Prostate gland (tissue), 2 donors: ENCODE results near the gene PFDN1. TPM values are rescaled to one million over a fixed set of nuclear protein-coding genes. Genes with fewer than 3 reads are reported as not detected.

ENCODE experiments used
- DNase-seq: peaks from one replicate; pipeline ENCODE4 v3.0.0-alpha.2; 2019; ENCODE audit warnings: low spot score
- H3K27ac ChIP-seq, 2 donors: fragments of 200-600 bp; sonication (generic); 2 replicates each; pipeline ENCODE4 v1.5.1; 2017 to 2019
- H3K27me3 ChIP-seq: fragments of 200-600 bp; sonication (generic); replicated peaks from 2 replicates; pipeline ENCODE4 v1.5.1; 2019; ENCODE audit not compliant: insufficient read depth
- H3K36me3 ChIP-seq, 2 donors: fragments of 200-600 bp; sonication (generic); 1 replicate in 1 of 2; 2 replicates in 1 of 2; pipeline versions ENCODE4 v1.5.1 to v1.8.1; 2017 to 2019
- H3K4me1 ChIP-seq: fragments of 200-600 bp; sonication (generic); replicated peaks from 2 replicates; pipeline ENCODE4 v1.5.1; 2019
- H3K4me3 ChIP-seq, 2 donors: fragments of 200-600 bp; sonication (generic); 2 replicates each; pipeline ENCODE4 v1.5.1; 2017 to 2019
- H3K9me3 ChIP-seq: fragments of 200-600 bp; sonication (generic); 2 replicates; pipeline ENCODE4 v1.5.1; 2017
- POLR2A ChIP-seq: fragments of 450-650 bp; IDR thresholded peaks from one replicate; pipeline ENCODE4 v1.6.1; 2016; ENCODE audit warnings: antibody characterized with exemption, mild to moderate bottlenecking
- POLR2AphosphoS5 ChIP-seq: sonication (generic); formaldehyde crosslinking; IDR thresholded peaks from one replicate; pipeline ENCODE4 v1.6.1; 2017; ENCODE audit warnings: antibody characterized with exemption
- WGBS: methylation state at CpG from one replicate; pipeline ENCODE4 v1.1.5; 2018; 5-methylcytosine and 5-hydroxymethylcytosine counted together
- intact Hi-C: fragments of 100-400 bp; cut with DNase I; formaldehyde crosslinking; loops from one replicate; pipeline ENCODE4 v1.14.2; 2022
- total RNA-seq, 2 donors: library from RNA; depleted of rRNA; stranded (reverse); fragments of >200 nt; gene quantifications; one replicate each; pipeline ENCODE4 v1.1.0, GENCODE V29; 2016
- TF ChIP-seq, protein P1 (sequence below), 4 experiments: fragments of 200-600 bp in 2 of 4; fragments of 450-650 bp in 2 of 4; sonication (generic) in 2 of 4; IDR thresholded peaks; 1 replicate in 3 of 4; 2 replicates in 1 of 4; pipeline ENCODE4 v1.5.1; 2016 to 2019; ENCODE audit warnings: antibody characterized with exemption in 4 of 4, mild to moderate bottlenecking in 2 of 4, moderate library complexity in 2 of 4

Gene PFDN1
- total RNA-seq, 2 donors from 2014 or later: 88.0 to 145 TPM

DNA sequence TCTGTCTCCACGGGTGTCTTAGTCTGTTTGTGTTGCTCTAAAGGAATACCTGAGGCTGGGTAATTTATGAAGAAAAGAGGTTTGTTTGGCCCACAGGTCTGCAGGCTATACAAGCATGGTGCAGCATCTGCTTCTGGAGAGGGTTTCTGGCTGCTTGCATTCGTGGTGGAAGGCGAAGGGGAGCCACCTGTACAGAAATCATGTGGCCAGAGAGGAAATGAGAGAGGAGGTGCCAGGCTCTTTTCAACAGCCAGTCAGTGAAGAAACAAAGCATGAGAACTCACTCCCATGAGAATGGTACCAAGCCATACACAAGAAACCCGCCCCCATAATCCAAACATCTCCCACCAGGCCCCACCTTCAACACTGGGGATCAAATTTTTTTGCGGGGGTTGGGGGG, 53.4 kb downstream of the PFDN1 start:
- H3K9me3 ChIP-seq: no peaks in the 10 kb centered on the region
- H3K36me3 ChIP-seq: no peaks in the 10 kb centered on the region
- no peaks in the 10 kb centered on the region for H3K27me3 ChIP-seq
- H3K4me3 ChIP-seq: no peak overlapping the region
- peaks cover 6% of the 10 kb centered on the region for H3K4me1 ChIP-seq
- TF ChIP-seq, protein P1, sequence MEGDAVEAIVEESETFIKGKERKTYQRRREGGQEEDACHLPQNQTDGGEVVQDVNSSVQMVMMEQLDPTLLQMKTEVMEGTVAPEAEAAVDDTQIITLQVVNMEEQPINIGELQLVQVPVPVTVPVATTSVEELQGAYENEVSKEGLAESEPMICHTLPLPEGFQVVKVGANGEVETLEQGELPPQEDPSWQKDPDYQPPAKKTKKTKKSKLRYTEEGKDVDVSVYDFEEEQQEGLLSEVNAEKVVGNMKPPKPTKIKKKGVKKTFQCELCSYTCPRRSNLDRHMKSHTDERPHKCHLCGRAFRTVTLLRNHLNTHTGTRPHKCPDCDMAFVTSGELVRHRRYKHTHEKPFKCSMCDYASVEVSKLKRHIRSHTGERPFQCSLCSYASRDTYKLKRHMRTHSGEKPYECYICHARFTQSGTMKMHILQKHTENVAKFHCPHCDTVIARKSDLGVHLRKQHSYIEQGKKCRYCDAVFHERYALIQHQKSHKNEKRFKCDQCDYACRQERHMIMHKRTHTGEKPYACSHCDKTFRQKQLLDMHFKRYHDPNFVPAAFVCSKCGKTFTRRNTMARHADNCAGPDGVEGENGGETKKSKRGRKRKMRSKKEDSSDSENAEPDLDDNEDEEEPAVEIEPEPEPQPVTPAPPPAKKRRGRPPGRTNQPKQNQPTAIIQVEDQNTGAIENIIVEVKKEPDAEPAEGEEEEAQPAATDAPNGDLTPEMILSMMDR (IDR thresholded peaks at IDR 0.05): no peak
- TF ChIP-seq POLR2A: no peak
- TF ChIP-seq POLR2AphosphoS5: no peak
- 79% methylated on average over 5 of the region's 5 CpGs for WGBS
- no peak overlapping the region for H3K27ac ChIP-seq
- DNase-seq: no peak
- intact Hi-C loops: no loop called here

DNA sequence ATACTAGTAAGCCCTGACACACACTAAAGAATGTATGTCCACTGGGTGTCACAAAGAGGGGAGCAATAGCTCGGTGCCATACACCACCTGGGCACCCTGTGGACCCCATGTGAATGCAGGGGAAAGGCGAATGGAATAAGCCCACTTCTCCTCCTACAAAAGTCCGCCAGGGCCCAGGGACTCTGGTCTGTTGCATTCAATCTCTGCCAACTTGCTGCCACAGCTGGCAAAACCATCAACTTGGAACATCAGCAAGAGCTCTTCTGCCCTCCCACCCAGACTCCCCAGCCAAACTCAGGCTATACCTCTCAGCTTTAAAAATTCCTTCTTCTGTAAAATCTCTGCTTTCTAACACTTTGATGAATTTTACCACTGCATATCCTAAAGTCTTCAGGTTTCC, 54.5 kb downstream of the PFDN1 start:
- intact Hi-C loops: no loop called here
- TF ChIP-seq POLR2AphosphoS5 (no peak), POLR2A (no peak)
- TF ChIP-seq, protein P1 (IDR thresholded peaks at IDR 0.05): no peak
- Histone ChIP-seq H3K27me3 (no peaks in the 10 kb centered on the region), H3K4me1 (no peaks in the 10 kb centered on the region), H3K4me3 (no peak overlapping the region), H3K9me3 (no peaks in the 10 kb centered on the region), H3K36me3 (no peaks in the 10 kb centered on the region), H3K27ac (no peak overlapping the region)
- no peak for DNase-seq
- WGBS: 66% methylated on average over 3 of the region's 3 CpGs

DNA sequence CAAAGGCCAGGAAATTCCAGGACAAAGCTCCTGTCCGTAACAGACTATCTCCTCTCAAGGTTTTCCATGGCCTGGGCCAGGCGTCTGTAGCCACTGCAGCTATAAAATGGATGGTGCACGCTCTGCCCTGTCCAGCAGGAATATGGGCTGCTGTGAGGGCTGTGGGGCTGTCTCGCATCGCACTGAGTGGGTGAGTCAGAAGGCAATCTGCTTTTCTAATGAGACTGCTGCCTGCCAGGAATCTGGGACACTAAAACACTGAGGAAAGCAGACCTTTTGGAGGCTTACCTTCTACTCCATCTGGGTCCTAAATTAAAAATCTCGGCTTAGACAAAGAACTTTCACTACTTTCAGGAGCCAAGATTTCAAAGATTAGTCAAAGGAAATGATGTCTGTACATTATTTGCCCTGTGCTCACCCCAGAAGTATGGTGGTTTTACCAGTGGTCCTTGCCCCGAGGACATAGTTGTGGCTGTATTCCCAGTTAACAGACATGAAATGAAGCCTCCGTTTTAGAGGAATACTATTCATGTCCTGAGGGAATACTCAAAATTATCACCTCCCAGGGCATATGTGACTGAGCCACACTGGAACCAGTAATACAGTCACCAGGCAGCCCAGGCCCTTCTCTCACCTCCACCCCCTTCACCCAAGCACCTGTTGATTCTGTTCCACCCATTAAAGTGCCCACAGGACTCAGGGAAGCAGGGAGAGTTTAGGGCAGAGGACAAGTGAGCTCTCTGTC, 56.4 kb downstream of the PFDN1 start:
- DNase-seq: no peak
- intact Hi-C loops: no loop called here
- WGBS: 48% methylated on average over 8 of the region's 8 CpGs
- TF ChIP-seq POLR2AphosphoS5: no peak
- TF ChIP-seq, protein P1 (IDR thresholded peaks at IDR 0.05): no peak
- TF ChIP-seq POLR2A: no peak
- Histone ChIP-seq H3K4me1 (peaks cover 3% of the 10 kb centered on the region), H3K27me3 (no peaks in the 10 kb centered on the region), H3K27ac (no peak overlapping the region), H3K4me3 (no peak overlapping the region), H3K9me3 (no peaks in the 10 kb centered on the region), H3K36me3 (no peaks in the 10 kb centered on the region)

DNA sequence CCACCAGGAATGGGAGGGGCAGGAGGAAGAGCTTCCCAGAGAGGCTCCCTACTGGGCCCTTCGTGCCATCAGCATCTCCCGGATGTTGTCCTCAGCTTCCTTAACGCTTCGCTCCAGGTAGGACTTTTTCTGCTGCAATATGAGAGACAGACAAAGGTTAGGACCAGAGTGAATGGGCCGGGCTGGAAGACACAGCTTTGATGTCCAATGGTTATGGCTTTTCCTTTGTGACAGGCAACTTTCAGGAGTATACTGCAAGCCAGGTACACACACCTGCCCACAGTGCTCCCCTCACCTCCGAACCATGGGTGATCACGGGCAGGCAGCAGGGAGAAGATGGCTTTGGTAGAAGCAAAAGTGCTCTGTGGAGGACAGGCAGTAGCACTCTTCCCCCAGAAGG, 57.0 kb downstream of the PFDN1 start:
- Histone ChIP-seq H3K27me3 (no peaks in the 10 kb centered on the region), H3K36me3 (no peaks in the 10 kb centered on the region), H3K4me3 (no peak overlapping the region), H3K9me3 (no peaks in the 10 kb centered on the region), H3K27ac (no peak overlapping the region), H3K4me1 (peaks cover 4% of the 10 kb centered on the region)
- DNase-seq: no peak
- intact Hi-C loops: loop anchor here (2.0 kb wide), 1 partner anchor 111 kb away; no protein-coding TSS in a partner anchor
- TF ChIP-seq, protein P1 (IDR thresholded peaks at IDR 0.05): no peak
- TF ChIP-seq POLR2A: no peak
- no peak for TF ChIP-seq POLR2AphosphoS5
- 79% methylated on average over 7 of the region's 7 CpGs for WGBS

DNA sequence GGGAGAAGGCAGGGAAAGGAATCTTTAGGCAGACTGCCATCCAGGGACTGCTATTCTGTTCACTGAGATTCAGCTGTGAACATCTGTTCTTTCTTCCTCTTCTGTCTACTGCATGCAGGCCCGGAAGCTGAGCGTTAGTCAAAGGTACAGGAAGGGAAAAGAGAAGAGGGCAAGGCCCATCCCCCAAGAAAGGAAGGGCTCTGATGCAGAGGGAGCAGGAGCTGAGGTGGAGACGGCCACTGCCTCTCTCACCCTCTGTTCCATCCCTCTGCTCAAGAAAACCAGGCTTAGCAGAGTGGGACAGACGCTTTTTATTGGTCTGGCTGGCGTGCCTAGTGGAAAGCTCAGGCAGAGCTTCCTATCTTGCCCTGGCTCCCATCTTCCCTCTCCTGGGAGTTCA, 57.6 kb downstream of the PFDN1 start:
- H3K27ac ChIP-seq: no peak overlapping the region
- H3K36me3 ChIP-seq: no peaks in the 10 kb centered on the region
- DNase-seq: no peak
- peaks cover 4% of the 10 kb centered on the region for H3K4me1 ChIP-seq
- H3K4me3 ChIP-seq: no peak overlapping the region
- 48% methylated on average over 5 of the region's 5 CpGs for WGBS
- no peaks in the 10 kb centered on the region for H3K27me3 ChIP-seq
- intact Hi-C loops: loop anchor here (2.0 kb wide), 1 partner anchor 111 kb away; no protein-coding TSS in a partner anchor
- H3K9me3 ChIP-seq: no peaks in the 10 kb centered on the region
- TF ChIP-seq POLR2AphosphoS5 (no peak), POLR2A (no peak)
- TF ChIP-seq, protein P1 (IDR thresholded peaks at IDR 0.05): no peak
